ENCODE data around the gene LUC7L.
"Not testable (repeated sequence)": the region's sequence is repeated elsewhere in the genome, so short reads cannot be mapped to it uniquely, and the experiment has no call there.

The LUC7L gene

GRCh38 chr16:165539-166374 is 63.5 kb downstream of the LUC7L start, which contains the start of gene HBM:
Gene HBM, plus strand, starts transcription at chr16:165978. Its CDS starts 20 bp downstream, at chr16:165998.
- DNase-seq (ENCODE audit: low read depth in 2 of 2): no peak

- no peak for DNase-seq (ENCODE audit: low read depth in 2 of 2)
These were observed 64.3 kb downstream of the LUC7L start for GRCh38 chr16:164827-165538.

DNA sequence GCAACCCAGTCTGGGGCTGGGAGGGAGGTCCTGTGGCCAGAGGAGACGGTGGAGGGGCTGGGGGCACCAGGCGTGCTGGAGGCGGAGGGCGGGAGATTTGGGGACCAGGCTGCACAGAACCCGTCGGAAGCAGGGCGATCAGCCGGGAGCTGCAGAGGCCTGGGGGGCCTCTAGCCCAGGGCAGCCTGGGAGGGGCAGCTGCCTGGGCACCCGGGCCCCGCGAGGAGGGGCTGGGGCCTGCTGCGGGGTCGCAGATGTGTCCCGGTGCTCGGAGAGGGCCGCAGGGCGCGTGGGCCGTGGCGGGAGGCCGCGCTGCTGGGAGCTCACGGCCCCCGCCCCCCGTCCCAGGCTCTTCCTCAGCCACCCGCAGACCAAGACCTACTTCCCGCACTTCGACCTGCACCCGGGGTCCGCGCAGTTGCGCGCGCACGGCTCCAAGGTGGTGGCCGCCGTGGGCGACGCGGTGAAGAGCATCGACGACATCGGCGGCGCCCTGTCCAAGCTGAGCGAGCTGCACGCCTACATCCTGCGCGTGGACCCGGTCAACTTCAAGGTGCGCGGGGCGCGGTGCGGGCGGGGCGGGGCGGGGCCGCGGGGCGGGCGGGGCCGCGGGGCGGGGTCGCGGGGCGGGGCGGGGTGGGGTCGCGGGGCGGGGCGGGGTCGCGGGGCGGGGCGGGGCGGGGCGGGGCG is 65.0 kb downstream of the LUC7L start:
- DNase-seq (ENCODE audit: low read depth in 2 of 2): not testable (repeated sequence)

- DNase-seq (ENCODE audit: low read depth in 2 of 2): not testable (repeated sequence)
These were observed 65.6 kb downstream of the LUC7L start for GRCh38 chr16:163696-164095.

GRCh38 chr16:163139-163538 is 66.1 kb downstream of the LUC7L start:
- not testable (repeated sequence) for DNase-seq (ENCODE audit: low read depth in 2 of 2)

DNA sequence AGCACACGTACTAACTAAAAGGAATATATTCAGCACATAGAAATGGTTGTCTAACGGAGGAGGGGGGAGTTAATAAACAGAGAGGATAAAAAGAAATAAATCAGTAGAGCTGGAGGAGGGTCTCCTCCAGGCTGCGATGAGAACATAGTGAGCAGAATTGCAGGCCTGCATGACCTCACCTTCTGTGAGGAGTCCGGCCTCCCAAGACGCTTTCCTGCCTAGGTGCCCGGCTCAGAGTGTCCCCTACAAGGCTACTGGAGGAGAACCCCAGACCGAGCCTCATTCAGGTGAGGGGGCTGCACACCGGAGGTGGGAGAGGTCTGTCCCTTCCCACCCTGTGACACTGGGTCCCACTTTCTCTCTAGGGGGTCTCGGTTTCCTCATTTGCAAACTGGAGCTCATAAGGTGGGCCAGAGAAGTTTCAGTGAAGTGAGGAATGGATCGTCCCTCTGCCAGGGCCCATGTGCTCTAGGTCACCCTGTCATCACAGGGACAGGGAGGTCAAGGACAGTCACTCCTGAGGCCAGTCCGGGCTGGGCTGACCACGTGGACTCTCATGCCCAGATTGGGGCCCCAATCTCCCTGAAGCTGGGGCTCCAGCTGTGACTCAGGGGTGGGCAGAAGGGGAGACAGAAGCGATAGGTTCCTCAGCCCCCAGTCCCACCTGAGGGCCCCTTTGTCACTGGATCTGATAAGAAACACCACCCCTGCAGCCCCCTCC is 66.8 kb downstream of the LUC7L start:
- DNase-seq (ENCODE audit: low read depth in 2 of 2): no peak

GRCh38 chr16:160691-161190 is 68.5 kb downstream of the LUC7L start:
- no peak for DNase-seq (ENCODE audit: low read depth in 2 of 2)

- DNase-seq (ENCODE audit: low read depth in 2 of 2): not testable (repeated sequence)
These were observed 69.0 kb downstream of the LUC7L start for GRCh38 chr16:160242-160641.

- DNase-seq (ENCODE audit: low read depth in 2 of 2): no peak
These were observed 70.0 kb downstream of the LUC7L start for GRCh38 chr16:159136-159849.

- no peak for DNase-seq (ENCODE audit: low read depth in 2 of 2)
These were observed 74.2 kb downstream of the LUC7L start for GRCh38 chr16:155031-155398.

DNA sequence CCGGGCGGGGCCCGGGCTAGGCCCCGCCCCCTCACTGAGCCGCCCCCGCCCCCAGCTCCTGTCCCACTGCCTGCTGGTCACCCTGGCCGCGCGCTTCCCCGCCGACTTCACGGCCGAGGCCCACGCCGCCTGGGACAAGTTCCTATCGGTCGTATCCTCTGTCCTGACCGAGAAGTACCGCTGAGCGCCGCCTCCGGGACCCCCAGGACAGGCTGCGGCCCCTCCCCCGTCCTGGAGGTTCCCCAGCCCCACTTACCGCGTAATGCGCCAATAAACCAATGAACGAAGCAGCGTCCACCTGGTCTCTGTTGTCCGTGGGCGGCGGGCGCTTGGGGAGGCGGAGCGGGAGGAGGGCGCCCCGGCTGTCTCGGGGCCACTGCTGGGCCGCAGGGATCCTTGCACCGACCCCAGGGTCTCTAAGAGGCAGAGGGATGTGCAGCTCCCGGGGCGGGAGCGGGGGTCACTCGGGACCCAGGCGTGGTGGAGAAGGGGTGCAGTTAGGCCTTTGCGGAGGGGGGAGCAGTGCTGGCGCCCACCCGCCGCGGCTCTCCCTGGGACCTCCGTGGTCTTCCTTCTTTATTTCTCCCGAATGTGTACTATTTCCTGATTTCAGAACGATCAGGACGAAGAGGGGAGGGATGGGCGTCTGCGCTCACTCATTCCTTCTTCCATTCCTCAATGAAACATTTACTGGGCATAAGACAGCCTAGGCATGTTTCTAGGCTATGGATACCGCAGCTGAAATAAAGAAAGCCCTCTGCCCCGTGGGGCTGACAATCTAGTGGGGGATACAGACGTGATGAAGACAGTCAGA is 74.8 kb downstream of the LUC7L start:
- DNase-seq (ENCODE audit: low read depth in 2 of 2): no peak

DNA sequence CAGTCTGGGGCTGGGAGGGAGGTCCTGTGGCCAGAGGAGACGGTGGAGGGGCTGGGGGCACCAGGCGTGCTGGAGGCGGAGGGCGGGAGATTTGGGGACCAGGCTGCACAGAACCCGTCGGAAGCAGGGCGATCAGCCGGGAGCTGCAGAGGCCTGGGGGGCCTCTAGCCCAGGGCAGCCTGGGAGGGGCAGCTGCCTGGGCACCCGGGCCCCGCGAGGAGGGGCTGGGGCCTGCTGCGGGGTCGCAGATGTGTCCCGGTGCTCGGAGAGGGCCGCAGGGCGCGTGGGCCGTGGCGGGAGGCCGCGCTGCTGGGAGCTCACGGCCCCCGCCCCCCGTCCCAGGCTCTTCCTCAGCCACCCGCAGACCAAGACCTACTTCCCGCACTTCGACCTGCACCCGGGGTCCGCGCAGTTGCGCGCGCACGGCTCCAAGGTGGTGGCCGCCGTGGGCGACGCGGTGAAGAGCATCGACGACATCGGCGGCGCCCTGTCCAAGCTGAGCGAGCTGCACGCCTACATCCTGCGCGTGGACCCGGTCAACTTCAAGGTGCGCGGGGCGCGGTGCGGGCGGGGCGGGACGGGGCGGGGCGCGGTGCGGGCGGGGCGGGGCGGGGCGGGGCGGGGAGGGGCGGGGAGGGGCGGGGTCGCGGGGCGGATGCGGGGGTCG is 75.6 kb downstream of the LUC7L start:
- DNase-seq (ENCODE audit: low read depth in 2 of 2): not testable (repeated sequence)

DNA sequence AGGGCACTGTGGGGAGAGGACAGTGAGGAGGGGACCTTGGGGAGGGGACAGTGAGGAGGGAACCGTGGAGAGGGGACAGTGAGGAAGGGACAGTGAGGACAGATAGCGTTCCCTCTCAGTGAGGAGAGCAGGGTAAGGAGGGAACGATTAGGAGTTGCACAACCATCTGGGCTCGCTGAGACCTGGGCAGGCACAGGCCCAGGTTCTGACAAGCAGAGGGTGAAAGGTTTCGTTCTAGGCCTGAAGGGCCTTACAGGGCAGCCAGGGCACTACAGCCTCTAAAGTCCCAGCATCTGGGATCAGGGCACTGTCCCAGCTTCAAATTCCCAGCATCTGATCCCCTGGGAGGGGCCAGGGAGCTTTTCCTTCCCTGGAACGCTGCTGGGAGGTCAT is 76.1 kb downstream of the LUC7L start:
- not testable (repeated sequence) for DNase-seq (ENCODE audit: low read depth in 2 of 2)

DNA sequence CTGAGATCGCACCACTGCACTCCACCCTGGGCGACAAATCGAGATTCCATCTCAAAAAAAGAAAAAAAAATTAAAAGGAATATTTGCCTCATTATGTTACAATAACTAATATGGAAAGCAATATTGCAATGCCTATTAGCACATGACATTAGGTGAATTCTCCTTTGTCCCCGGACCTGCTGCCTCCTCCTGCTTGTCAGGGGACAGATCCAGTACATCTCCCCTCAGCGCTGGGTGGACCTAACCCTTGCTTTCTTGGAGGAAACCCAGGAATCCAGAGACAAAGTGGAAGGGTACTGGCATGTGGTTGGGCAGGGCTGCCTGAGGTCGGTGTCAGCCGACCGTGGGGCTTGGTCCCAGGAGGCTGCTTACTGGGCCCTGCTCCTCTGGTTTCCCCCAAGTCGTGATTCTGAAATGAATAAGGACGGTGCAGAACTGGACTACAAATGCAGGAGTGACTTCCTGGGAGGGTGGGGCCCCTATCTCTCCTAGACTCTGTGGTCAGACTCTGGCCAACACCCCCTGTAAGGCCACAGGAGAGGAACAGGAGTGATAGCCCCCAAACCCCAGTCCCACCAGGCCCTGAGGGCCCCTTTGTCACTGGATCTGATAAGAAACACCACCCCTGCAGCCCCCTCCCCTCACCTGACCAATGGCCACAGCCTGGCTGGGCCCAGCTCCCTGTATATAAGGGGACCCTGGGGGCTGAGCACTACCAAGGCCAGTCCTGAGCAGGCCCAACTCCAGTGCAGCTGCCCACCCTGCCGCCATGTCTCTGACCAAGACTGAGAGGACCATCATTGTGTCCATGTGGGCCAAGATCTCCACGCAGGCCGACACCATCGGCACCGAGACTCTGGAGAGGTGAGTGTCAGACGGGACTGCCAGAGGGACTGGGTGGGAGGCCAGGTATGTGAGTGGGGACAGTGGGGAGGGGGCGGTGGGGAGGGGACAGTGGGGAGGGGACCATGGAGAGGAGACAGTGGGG is 76.8 kb downstream of the LUC7L start, which contains the start of gene HBZ:
Gene HBZ (plus strand): TSS at position 504 of the 988 bp plus-strand sequence. CDS start 266 bp downstream, at position 770.
- no peak for DNase-seq (ENCODE audit: low read depth in 2 of 2)

- no peak for DNase-seq (ENCODE audit: low read depth in 2 of 2)
These were observed 80.1 kb downstream of the LUC7L start for GRCh38 chr16:149024-149660.

DNA sequence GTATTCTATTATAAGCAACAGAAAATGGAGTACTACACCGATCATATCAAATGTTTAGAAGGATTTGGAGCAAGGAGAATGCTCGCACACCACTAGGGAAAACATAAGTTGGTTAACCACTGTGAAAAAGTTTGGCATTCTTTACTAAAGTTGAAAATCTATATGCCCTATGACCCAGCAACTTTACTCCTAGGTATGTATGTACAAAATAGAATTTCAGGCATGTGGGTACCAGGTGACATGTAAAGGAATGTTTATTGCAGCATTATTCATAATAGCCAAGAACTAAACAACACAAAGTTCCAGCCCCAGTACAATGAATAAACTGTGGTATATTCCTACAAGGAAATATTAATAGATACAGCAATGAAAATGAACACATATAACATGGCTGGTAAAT is 82.6 kb downstream of the LUC7L start:
- no peak for DNase-seq (ENCODE audit: low read depth in 2 of 2)

- no peak for DNase-seq (ENCODE audit: low read depth in 2 of 2)
These were observed 84.4 kb downstream of the LUC7L start for GRCh38 chr16:144797-145252.

GRCh38 chr16:143456-143855 is 85.8 kb downstream of the LUC7L start:
- no peak for DNase-seq (ENCODE audit: low read depth in 2 of 2)
